GM12892 (cell line): Measurements from ENCODE around the gene SPC24.

Experiments
- POLR2A ChIP-seq: IDR thresholded peaks from 2 replicates; pipeline ENCODE4 v1.6.1; 2011; ENCODE audit warnings: low read depth, low read length, control low read depth
- POLR2AphosphoS5 ChIP-seq: IDR thresholded peaks from 2 replicates; pipeline ENCODE4 v1.6.1; 2011; ENCODE audit warnings: low read depth, low read length, control low read depth

GRCh38 chr19:11113140-11113708 lies 42.4 kb downstream of the SPC24 start:
- TF ChIP-seq POLR2A (no peak), POLR2AphosphoS5 (no peak)
